HG03354 (cell line): ENCODE results near the gene MYLK4.
A peak's percentile ranks its signal among the peaks of the same experiment; 100 is the strongest.

Experiments used
- ATAC-seq: cut with Tn5 transposase; IDR thresholded peaks from one replicate; pipeline ENCODE4 v1.9.1; 2021; ENCODE audit warnings: mild to moderate bottlenecking; ENCODE audit not compliant: unreplicated experiment, poor library complexity, severe bottlenecking

Gene MYLK4

GRCh38 chr6:2643130-2643529 lies 107.6 kb downstream of the MYLK4 start:
- ATAC-seq, result no peak

- peak; percentile 71 for ATAC-seq
Observed at GRCh38 chr6:2641044-2641725, 109.5 kb downstream of the MYLK4 start.

GRCh38 chr6:2640551-2640950 lies 110.2 kb downstream of the MYLK4 start:
- no peak for ATAC-seq

- no peak for ATAC-seq
Observed at GRCh38 chr6:2639896-2640295, 110.8 kb downstream of the MYLK4 start.

- ATAC-seq, result no peak
Observed at GRCh38 chr6:2639167-2639566, 111.6 kb downstream of the MYLK4 start.

GRCh38 chr6:2636672-2637071 lies 114.0 kb downstream of the MYLK4 start:
- ATAC-seq, result no peak

GRCh38 chr6:2635911-2636310 lies 114.8 kb downstream of the MYLK4 start:
- no peak for ATAC-seq

- peak; percentile 87 for ATAC-seq
Observed at GRCh38 chr6:2634139-2634964, 116.4 kb downstream of the MYLK4 start.

- ATAC-seq, result no peak
Observed at GRCh38 chr6:2633736-2634135, 117.0 kb downstream of the MYLK4 start.

GRCh38 chr6:2632976-2633584 lies 117.6 kb downstream of the MYLK4 start:
- ATAC-seq, result no peak

GRCh38 chr6:2632368-2632767 lies 118.4 kb downstream of the MYLK4 start:
- no peak for ATAC-seq

GRCh38 chr6:2630891-2631571 lies 119.7 kb downstream of the MYLK4 start:
- no peak for ATAC-seq

- ATAC-seq, result no peak
Observed at GRCh38 chr6:2630359-2630758, 120.4 kb downstream of the MYLK4 start.

- ATAC-seq, result no peak
Observed at GRCh38 chr6:2626401-2626800, 124.3 kb downstream of the MYLK4 start.

GRCh38 chr6:2625581-2625980 lies 125.1 kb downstream of the MYLK4 start:
- ATAC-seq, result no peak

GRCh38 chr6:2624177-2624576 lies 126.5 kb downstream of the MYLK4 start:
- no peak for ATAC-seq

GRCh38 chr6:2623295-2623694 lies 127.4 kb downstream of the MYLK4 start:
- ATAC-seq, result no peak

- no peak for ATAC-seq
Observed at GRCh38 chr6:2622671-2623070, 128.1 kb downstream of the MYLK4 start.

- ATAC-seq, result no peak
Observed at GRCh38 chr6:2619651-2620050, 131.1 kb downstream of the MYLK4 start.

GRCh38 chr6:2617729-2618128 lies 133.0 kb downstream of the MYLK4 start:
- ATAC-seq, result no peak
